K562 (cell line): ENCODE results near the gene CEP170.

Experiments
- ATF4 ChIP-seq: fragments of 450-650 bp; formaldehyde crosslinking; IDR thresholded peaks from 2 replicates; pipeline ENCODE4 v1.4.0; 2022; ENCODE audit warnings: mild to moderate bottlenecking, moderate library complexity
- BHLHE40 ChIP-seq: IDR thresholded peaks from 2 replicates; pipeline ENCODE4 v1.6.1; 2011; ENCODE audit warnings: low read length, improper control_type of control experiment
- CTCF ChIP-seq, 3 experiments: IDR thresholded peaks in 2 of 3; conservative IDR thresholded peaks in 1 of 3; 2 replicates each; pipeline ENCODE4 v1.5.1; 2011 to 2012; ENCODE audit warnings: low read length in 3 of 3, mild to moderate bottlenecking in 3 of 3, control low read depth in 2 of 3, improper control_type of control experiment in 1 of 3, inconsistent platforms in 1 of 3, low read depth in 1 of 3, mixed read lengths in 1 of 3, moderate library complexity in 1 of 3; ENCODE audit not compliant: insufficient read depth in 2 of 3
- HES1 ChIP-seq: fragments of 450-650 bp; IDR thresholded peaks from 2 replicates; pipeline ENCODE4 v1.6.1; 2016; ENCODE audit warnings: low read depth, mild to moderate bottlenecking, moderate library complexity
- RERE ChIP-seq: sonication (generic); formaldehyde crosslinking; IDR thresholded peaks from 2 replicates; pipeline ENCODE4 v1.8.0; 2023; ENCODE audit warnings: missing genetic modification reagents, mild to moderate bottlenecking, borderline replicate concordance
- TBP ChIP-seq: optimal IDR thresholded peaks from 2 replicates; pipeline ENCODE3; 2011; ENCODE audit warnings: low read depth, low read length, improper control_type of control experiment
- ZNF311 ChIP-seq: fragments of 250-450 bp; sonication (Bioruptor Pico); IDR thresholded peaks from 2 replicates; pipeline ENCODE4 v1.4.0; 2020; ENCODE audit warnings: mild to moderate bottlenecking, moderate library complexity
- TF ChIP-seq, protein P1 (sequence below), 2 experiments: fragments of 450-650 bp; formaldehyde crosslinking in 1 of 2; IDR thresholded peaks; 2 replicates each; pipeline versions ENCODE4 v1.4.0 to v1.6.1; 2014 to 2020; ENCODE audit warnings: mild to moderate bottlenecking in 2 of 2, borderline replicate concordance in 1 of 2, low read depth in 1 of 2

GRCh38 chr1:243291292-243291691, 36.2 kb upstream of the CEP170 start:
- TF ChIP-seq BHLHE40 (no peak), ATF4 (no peak), CTCF (IDR thresholded peaks at IDR 0.05 in 2 of 3, conservative IDR thresholded peaks at IDR 0.05 in 1 of 3; ENCODE audit: insufficient read depth in 2 of 3, low read depth in 1 of 3, low read length in 3 of 3) (no peak), HES1 (no peak), ZNF311 (CRISPR knock-in tag) (no peak), RERE (CRISPR knock-in tag) (no peak), TBP (no peak)
- TF ChIP-seq, protein P1, sequence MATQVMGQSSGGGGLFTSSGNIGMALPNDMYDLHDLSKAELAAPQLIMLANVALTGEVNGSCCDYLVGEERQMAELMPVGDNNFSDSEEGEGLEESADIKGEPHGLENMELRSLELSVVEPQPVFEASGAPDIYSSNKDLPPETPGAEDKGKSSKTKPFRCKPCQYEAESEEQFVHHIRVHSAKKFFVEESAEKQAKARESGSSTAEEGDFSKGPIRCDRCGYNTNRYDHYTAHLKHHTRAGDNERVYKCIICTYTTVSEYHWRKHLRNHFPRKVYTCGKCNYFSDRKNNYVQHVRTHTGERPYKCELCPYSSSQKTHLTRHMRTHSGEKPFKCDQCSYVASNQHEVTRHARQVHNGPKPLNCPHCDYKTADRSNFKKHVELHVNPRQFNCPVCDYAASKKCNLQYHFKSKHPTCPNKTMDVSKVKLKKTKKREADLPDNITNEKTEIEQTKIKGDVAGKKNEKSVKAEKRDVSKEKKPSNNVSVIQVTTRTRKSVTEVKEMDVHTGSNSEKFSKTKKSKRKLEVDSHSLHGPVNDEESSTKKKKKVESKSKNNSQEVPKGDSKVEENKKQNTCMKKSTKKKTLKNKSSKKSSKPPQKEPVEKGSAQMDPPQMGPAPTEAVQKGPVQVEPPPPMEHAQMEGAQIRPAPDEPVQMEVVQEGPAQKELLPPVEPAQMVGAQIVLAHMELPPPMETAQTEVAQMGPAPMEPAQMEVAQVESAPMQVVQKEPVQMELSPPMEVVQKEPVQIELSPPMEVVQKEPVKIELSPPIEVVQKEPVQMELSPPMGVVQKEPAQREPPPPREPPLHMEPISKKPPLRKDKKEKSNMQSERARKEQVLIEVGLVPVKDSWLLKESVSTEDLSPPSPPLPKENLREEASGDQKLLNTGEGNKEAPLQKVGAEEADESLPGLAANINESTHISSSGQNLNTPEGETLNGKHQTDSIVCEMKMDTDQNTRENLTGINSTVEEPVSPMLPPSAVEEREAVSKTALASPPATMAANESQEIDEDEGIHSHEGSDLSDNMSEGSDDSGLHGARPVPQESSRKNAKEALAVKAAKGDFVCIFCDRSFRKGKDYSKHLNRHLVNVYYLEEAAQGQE (IDR thresholded peaks at IDR 0.05; ENCODE audit: borderline replicate concordance) = no peak
- TF ChIP-seq, protein P1 (CRISPR knock-in tag; IDR thresholded peaks at IDR 0.05; ENCODE audit: low read depth) = no peak
